Neuron (in vitro differentiated cells): ENCODE data around the gene RIPOR2.

Experiments
- H2AFZ ChIP-seq: one replicate; pipeline ENCODE4 v1.6.1; 2013; ENCODE audit warnings: low read depth, mild to moderate bottlenecking, inconsistent platforms, low read length, moderate library complexity
- H3K27me3 ChIP-seq: one replicate; pipeline ENCODE4 v1.6.1; 2013; ENCODE audit warnings: low read length; ENCODE audit not compliant: insufficient read depth
- H3K36me3 ChIP-seq: one replicate; pipeline ENCODE4 v1.6.1; 2013; ENCODE audit warnings: low read length; ENCODE audit not compliant: insufficient read depth
- H3K4me1 ChIP-seq: one replicate; pipeline ENCODE4 v1.6.1; 2013; ENCODE audit warnings: low read length; ENCODE audit not compliant: insufficient read depth
- H3K4me3 ChIP-seq: 2 replicates; pipeline ENCODE4 v1.5.1; 2013; ENCODE audit warnings: mild to moderate bottlenecking, low read length, moderate library complexity
- H3K9me3 ChIP-seq: one replicate; pipeline ENCODE4 v1.6.1; 2013; ENCODE audit warnings: low read length

The RIPOR2 gene

DNA sequence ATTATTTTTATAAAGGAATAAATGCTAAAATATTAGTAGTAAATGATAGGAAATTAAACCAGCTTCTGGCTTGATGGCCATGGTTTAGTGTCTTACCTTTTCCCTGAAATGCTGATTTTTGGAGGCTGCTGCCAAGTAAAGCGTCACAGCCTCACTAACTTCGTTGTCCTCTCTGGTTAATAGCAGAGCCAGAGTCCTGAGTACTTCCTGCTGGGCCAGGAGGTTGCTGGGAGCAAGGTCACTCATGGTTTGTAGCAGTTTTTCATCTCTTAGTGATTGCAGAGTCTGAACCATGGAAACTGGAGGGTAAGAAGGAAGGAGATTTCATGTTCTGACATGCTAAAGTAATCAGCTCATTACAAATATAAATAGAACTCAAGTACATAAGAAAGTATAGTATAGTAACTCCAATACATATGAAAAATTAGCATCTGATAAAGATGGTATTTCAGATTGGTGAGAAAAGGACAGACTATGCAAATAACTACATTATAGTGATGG, 110.6 kb downstream of the RIPOR2 start:
- peaks cover 10% of the 10 kb centered on the region for H3K36me3 ChIP-seq
- H3K4me3 ChIP-seq: no peak overlapping the region
- no peak overlapping the region for H2AFZ ChIP-seq
- H3K4me1 ChIP-seq: no peaks in the 10 kb centered on the region
- no peaks in the 10 kb centered on the region for H3K9me3 ChIP-seq
- no peaks in the 10 kb centered on the region for H3K27me3 ChIP-seq

DNA sequence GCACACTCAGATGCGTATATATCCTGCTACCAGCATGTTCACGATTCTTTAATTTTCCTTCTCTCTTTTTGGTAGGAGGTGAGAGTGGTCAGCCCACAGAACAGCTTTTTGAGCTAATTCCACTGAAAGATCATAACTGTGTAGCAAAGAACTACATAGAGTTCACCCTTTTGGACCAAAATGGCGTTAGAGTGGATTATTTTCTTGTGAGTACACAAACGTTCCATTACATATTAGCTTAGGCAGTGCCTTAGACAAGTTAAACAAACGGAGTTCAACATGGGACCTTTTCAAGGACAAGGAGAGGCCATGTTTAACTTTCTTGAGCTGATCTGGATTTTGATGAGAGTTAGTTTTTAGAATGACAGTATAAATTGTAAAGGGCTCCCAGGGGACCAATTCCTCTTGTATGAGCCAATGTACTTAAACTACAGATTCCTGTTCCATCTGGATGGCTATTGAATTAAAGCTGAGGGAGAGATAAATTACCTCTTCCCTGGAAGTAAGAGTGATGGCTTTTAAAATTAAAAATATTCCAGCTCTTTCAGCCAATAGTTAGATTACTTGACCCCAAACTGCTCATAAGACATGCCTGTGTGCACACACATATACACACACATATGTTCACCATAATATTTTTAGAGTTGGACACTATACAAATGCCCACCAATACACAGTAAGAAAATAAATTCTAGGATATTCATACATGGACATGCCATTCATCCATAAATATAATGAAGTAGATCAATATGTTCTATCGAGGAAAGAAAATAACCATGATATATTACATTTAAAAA, 111.4 kb downstream of the RIPOR2 start:
- H2AFZ ChIP-seq: no peak overlapping the region
- H3K27me3 ChIP-seq: no peaks in the 10 kb centered on the region
- H3K4me3 ChIP-seq: no peak overlapping the region
- H3K9me3 ChIP-seq: no peaks in the 10 kb centered on the region
- H3K4me1 ChIP-seq: no peaks in the 10 kb centered on the region
- H3K36me3 ChIP-seq: peaks cover 10% of the 10 kb centered on the region

DNA sequence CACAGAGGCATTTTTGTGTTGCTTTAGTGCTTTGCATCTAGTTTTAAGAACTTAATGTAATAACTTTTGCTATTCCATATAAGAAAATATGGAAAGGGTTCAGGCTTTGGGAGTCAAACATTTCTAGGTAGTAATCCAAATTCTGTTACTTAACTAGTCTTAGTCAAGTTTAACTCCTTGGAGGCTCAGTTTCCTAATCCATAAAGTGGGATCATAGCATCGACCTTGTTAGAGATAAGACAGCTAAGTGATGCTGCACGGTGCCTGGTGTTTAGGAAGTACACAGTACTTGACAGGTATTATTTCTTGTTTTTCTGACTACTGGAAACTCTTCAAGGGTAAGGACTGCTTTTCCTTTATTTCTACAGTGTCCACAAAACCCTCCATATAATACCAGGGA, 112.6 kb downstream of the RIPOR2 start:
- H3K27me3 ChIP-seq: no peaks in the 10 kb centered on the region
- H2AFZ ChIP-seq: no peak overlapping the region
- peaks cover 9% of the 10 kb centered on the region for H3K36me3 ChIP-seq
- no peaks in the 10 kb centered on the region for H3K4me1 ChIP-seq
- no peaks in the 10 kb centered on the region for H3K9me3 ChIP-seq
- no peak overlapping the region for H3K4me3 ChIP-seq

DNA sequence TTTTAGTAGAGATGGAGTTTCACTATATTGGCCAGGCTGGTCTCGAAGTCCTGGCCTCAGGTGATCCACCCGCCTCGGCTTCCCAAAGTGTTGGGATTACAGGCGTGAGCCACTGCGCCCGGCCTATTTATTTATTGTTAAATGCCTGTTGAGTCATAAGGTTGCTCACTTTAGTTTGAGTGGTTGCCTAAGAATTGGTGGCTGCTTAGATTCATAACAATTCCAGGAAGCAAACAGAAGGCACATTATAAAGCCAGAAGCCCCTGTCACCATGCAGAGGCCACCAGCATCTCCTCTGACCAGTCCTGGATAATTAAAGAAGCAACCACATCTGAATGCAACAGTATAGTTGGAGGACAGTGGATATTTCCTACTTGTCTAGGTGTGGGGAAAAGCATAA, 113.1 kb downstream of the RIPOR2 start:
- H2AFZ ChIP-seq: no peak overlapping the region
- no peaks in the 10 kb centered on the region for H3K4me1 ChIP-seq
- H3K4me3 ChIP-seq: no peak overlapping the region
- peaks cover 9% of the 10 kb centered on the region for H3K36me3 ChIP-seq
- H3K27me3 ChIP-seq: no peaks in the 10 kb centered on the region
- no peaks in the 10 kb centered on the region for H3K9me3 ChIP-seq

DNA sequence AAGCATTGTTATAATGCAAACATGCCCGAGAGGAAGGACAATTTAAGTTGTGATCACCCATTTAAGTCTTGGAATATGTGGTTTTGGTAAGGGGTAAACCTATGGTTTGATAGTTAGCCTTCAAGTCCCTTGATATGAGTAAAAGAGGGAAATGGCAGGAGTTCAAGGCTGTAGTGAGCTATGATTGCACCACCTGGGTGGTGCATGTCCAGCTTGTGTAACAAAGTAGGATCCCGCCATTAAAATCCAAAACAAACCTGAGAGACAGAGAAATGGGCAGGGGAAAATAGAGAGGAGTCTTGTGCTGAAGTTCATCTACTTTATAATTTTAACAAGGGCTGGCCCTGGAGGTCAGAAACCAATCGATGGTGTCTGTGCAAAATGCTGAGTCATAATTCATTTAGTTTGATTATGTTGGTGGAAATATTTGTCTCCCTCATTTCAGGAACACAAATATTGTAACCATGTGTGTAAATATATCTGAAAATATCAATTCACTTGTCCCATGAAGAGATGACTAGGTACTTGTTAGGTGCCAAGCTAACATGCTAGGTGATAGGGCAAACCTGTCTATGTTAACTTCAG, 113.8 kb downstream of the RIPOR2 start:
- no peaks in the 10 kb centered on the region for H3K4me1 ChIP-seq
- no peaks in the 10 kb centered on the region for H3K9me3 ChIP-seq
- H3K4me3 ChIP-seq: no peak overlapping the region
- peaks cover 6% of the 10 kb centered on the region for H3K36me3 ChIP-seq
- H3K27me3 ChIP-seq: no peaks in the 10 kb centered on the region
- H2AFZ ChIP-seq: no peak overlapping the region

DNA sequence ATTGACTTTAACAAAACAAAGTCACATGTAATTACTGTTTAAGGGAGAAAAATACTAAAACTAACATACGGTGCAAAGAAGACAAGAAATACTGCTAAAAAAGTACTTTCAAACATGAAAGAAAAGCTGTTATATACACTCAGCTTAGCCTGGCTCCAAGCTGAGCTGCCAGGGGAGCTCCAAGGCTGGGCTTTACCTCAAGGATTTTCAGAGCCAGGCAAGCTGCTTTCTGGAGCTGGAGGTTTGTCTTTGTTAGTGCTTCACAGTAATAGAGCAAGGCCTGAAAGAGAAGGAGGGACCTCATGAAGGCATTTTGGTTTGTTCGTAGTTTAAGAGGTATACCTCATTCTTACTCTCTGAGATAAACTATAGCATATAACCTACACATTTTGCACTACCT, 117.4 kb downstream of the RIPOR2 start:
- Histone ChIP-seq H2AFZ (no peak overlapping the region), H3K4me1 (no peaks in the 10 kb centered on the region), H3K4me3 (no peak overlapping the region), H3K27me3 (no peaks in the 10 kb centered on the region), H3K36me3 (no peaks in the 10 kb centered on the region), H3K9me3 (no peaks in the 10 kb centered on the region)

DNA sequence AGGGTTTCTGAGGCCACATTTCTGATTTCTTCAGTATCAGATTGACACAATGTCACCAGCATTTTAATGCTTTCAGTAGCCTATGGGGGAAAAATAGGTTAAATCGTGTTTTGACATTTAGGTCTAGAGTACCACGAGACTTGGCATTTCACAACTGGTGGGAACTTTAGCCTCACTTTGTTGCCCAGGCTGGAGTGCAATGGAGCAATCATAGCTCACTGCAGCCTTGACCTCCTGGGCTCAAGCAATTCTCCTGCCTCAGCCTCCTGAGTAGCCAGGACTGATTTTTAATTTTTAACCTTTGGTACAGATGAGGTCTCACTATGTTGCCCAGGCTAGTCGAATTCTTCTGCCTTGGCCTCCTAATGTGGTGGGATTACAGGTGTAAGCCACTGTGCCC, 126.0 kb downstream of the RIPOR2 start:
- Histone ChIP-seq H3K4me1 (no peaks in the 10 kb centered on the region), H3K27me3 (no peaks in the 10 kb centered on the region), H3K9me3 (no peaks in the 10 kb centered on the region), H2AFZ (no peak overlapping the region), H3K36me3 (no peaks in the 10 kb centered on the region), H3K4me3 (no peak overlapping the region)

DNA sequence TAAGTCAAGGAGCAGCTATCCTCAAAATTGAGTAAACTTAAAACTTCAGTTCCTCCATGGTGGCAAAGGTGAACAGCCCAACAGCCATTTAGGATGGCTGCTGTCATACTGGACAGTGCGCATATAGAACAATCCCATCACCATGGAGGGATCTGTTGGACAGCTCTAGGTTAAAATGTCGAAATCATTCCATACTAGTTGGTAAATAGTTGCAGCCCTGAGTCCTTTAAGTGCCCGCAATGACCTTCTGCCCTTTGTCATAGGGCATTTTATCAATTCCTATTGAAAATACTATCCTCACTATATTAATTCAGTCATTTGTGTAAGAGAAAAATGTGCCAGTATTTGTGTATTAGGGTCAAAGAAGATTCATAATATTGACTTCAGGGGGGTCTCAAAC, 128.2 kb downstream of the RIPOR2 start:
- no peaks in the 10 kb centered on the region for H3K27me3 ChIP-seq
- H3K4me1 ChIP-seq: no peaks in the 10 kb centered on the region
- H3K9me3 ChIP-seq: no peaks in the 10 kb centered on the region
- H2AFZ ChIP-seq: no peak overlapping the region
- no peak overlapping the region for H3K4me3 ChIP-seq
- H3K36me3 ChIP-seq: no peaks in the 10 kb centered on the region

DNA sequence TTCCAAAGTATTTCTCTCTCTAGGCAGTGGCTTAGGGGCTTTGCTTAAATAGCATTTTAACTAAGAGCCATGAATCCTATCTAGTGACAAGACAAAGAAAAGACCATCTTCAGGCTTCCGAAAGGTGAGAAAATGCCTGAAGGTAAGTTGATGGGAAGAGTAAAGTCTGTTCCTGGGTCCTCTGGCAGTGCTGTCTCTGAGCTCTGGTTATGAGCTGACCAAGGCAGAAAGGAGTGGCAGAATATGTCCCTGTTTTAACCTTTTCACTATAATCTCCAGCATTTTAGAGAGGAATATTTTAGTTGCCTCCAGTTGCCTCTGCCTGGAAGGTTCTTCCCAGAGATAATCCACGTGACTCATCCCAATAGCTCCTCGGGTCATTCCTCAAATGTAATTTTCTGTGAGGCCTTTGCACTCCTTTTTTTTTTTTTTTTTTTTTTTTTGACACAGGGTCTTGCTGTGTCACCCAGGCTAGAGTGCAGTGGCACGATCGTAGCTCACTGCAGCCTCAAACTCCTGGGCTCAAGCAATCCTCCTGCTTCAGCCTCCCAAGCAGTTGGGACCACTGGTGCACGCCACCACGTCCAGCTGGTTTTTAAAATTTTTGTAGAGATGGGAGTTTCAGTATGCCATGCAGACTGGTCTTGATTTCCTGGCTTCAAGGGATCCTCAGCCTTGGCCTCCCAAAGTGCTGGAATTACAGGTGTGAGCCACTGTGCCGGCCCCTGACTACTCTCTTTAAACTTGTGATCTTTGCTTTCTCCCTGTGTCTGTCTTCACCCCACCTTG, 133.3 kb downstream of the RIPOR2 start:
- Histone ChIP-seq H3K27me3 (no peaks in the 10 kb centered on the region), H3K36me3 (no peaks in the 10 kb centered on the region), H2AFZ (no peak overlapping the region), H3K4me3 (no peak overlapping the region), H3K9me3 (no peaks in the 10 kb centered on the region), H3K4me1 (peaks cover 14% of the 10 kb centered on the region)

DNA sequence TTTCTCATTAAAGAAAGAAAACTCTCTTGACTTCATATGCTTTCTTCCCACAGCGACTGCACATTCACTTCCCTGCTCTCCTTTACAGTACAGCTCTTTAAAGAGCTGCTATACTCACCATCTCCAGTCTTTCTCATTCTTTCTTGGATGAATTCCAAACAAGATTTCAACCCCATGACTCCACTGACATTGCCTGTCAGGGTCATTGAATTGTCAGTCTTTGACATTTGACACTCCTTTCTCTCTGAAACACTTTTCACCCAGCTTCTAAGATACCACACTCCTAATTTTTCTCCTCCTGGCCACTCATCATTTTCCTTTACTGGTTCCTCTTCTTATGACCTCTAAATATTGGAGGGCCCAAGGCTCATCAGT, 136.2 kb downstream of the RIPOR2 start:
- Histone ChIP-seq H3K4me3 (no peak overlapping the region), H3K4me1 (peaks cover 14% of the 10 kb centered on the region)

DNA sequence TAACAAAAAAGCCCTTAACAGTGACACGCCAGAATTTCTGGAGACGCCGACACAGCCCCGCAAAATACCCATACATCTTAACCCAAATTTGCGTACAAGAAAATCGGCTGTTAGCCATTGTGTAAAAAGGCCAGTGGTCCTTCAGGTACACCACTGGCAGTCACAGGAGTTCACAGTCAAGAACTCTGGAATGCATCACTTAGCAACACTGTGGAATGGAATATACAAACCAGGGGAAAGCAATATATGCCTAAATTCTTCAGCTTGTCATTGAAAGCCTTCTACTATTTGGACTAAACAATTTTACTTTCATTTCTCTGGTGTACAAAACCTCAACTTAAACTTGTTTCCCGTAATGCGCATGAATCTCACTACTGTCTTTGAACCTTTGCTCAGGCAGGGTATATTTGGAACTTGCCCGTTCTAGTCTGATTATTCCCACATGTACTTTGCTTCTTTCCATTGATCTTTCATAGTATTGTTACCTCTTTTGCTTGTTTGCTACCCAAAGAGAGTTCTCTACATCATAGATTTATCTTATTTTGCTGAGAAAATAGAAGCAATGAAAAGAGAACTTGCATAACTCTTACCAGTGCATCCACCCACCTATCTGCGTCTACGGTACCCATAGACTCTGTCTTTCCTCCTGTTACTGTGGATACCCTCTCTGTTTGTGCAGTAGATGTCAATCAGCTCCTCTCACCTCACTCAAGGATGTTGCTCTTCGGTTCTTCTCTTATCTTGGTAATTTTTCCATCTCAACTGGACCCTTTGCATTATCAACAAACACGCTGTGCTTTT, 136.8 kb downstream of the RIPOR2 start, which contains the start of gene ARMH2:
Gene ARMH2 (minus strand): TSS at position 178 of the 801 bp plus-strand sequence. CDS start 60 bp downstream, at position 118.
- H3K36me3 ChIP-seq: no peaks in the 10 kb centered on the region
- peaks cover 14% of the 10 kb centered on the region for H3K4me1 ChIP-seq
- no peaks in the 10 kb centered on the region for H3K9me3 ChIP-seq
- no peak within 1 kb of the TSS for H3K4me3 ChIP-seq
- no peaks in the 10 kb centered on the region for H3K27me3 ChIP-seq
- no peak within 1 kb of the TSS for H2AFZ ChIP-seq

More for the DNA sequence above, 136.2 kb downstream of the RIPOR2 start:
- Histone ChIP-seq H3K9me3 (no peaks in the 10 kb centered on the region), H3K27me3 (no peaks in the 10 kb centered on the region), H2AFZ (no peak overlapping the region), H3K36me3 (no peaks in the 10 kb centered on the region)

DNA sequence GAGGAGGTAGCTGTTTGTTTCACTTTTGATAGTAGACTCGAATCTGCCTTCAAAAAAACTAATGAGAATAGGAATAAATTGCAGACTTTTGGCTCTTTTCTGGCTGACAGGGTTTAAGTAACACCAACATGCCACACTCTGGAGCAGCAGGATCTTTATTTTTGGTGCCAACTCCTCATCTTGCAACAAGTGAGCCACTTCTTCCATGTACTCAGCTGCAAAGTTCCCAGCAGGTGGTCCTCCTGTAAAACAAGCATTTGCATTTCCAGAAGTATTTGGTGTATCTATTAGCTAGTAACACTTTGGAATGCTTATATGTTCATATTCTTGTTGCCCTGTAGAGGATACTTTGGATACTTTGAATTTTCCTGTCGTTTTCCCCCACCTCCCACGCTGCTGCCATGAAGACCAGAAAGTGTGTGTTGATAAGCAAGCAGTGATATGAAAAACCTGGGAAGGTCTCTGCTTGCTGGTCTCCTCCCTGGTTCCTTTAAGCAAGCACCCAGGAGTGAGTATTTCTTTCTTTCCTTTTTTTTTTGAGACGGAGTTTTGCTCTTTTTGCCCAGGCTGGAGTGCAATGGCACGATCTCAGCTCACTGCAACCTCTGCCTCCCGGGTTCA, 138.1 kb downstream of the RIPOR2 start:
- no peaks in the 10 kb centered on the region for H3K9me3 ChIP-seq
- H3K4me1 ChIP-seq: peaks cover 14% of the 10 kb centered on the region
- no peaks in the 10 kb centered on the region for H3K27me3 ChIP-seq
- no peak overlapping the region for H3K4me3 ChIP-seq
- H3K36me3 ChIP-seq: no peaks in the 10 kb centered on the region
- H2AFZ ChIP-seq: no peak overlapping the region
